ENCODE results near the gene GATA1. TPM values are rescaled to one million over a fixed set of nuclear protein-coding genes. Genes with fewer than 3 reads are reported as not detected.

GATA1 gene
- total RNA-seq, 1 experiment from 2014 or later = not detected

GRCh38 chrX:48784726-48785125 lies 1.7 kb upstream of the GATA1 start:
- DNase-seq (ENCODE audit: extremely low read depth, low read depth) = no peak

GRCh38 chrX:48785186-48785539 lies 1.2 kb upstream of the GATA1 start:
- no peak for DNase-seq (ENCODE audit: extremely low read depth, low read depth)

GRCh38 chrX:48785540-48786214 lies 713 bp upstream of the GATA1 start:
- DNase-seq (ENCODE audit: extremely low read depth, low read depth) = no peak

GRCh38 chrX:48786825-48787504 lies 575 bp downstream of the GATA1 start:
- DNase-seq (ENCODE audit: extremely low read depth, low read depth) = no peak

- DNase-seq (ENCODE audit: extremely low read depth, low read depth) = no peak
Observed at GRCh38 chrX:48787505-48788443, 1.4 kb downstream of the GATA1 start.

- no peak for DNase-seq (ENCODE audit: extremely low read depth, low read depth)
Observed at GRCh38 chrX:48789366-48790220, 3.2 kb downstream of the GATA1 start.

- no peak for DNase-seq (ENCODE audit: extremely low read depth, low read depth)
Observed at GRCh38 chrX:48790477-48790876, 4.1 kb downstream of the GATA1 start.

- no peak for DNase-seq (ENCODE audit: extremely low read depth, low read depth)
Observed at GRCh38 chrX:48791063-48791820, 4.9 kb downstream of the GATA1 start.

- DNase-seq (ENCODE audit: extremely low read depth, low read depth) = no peak
Observed at GRCh38 chrX:48792219-48792618, 5.8 kb downstream of the GATA1 start.

- no peak for DNase-seq (ENCODE audit: extremely low read depth, low read depth)
Observed at GRCh38 chrX:48793935-48794334, 7.5 kb downstream of the GATA1 start.

- no peak for DNase-seq (ENCODE audit: extremely low read depth, low read depth)
Observed at GRCh38 chrX:48794340-48794910, 8.0 kb downstream of the GATA1 start.

- no peak for DNase-seq (ENCODE audit: extremely low read depth, low read depth)
Observed at GRCh38 chrX:48794911-48795515, 8.6 kb downstream of the GATA1 start.

- no peak for DNase-seq (ENCODE audit: extremely low read depth, low read depth)
Observed at GRCh38 chrX:48798318-48798717, 11.9 kb downstream of the GATA1 start.

- DNase-seq (ENCODE audit: extremely low read depth, low read depth) = peak; percentile 1
Observed at GRCh38 chrX:48800574-48801279, 14.3 kb downstream of the GATA1 start.

GRCh38 chrX:48801280-48802088 lies 15.1 kb downstream of the GATA1 start, which contains the start of gene HDAC6:
Gene HDAC6 (plus strand): TSS chrX:48802067. CDS start chrX:48802693, 626 bp downstream.
- DNase-seq (ENCODE audit: extremely low read depth, low read depth) = peak; percentile 99

- DNase-seq (ENCODE audit: extremely low read depth, low read depth) = peak; percentile 86
Observed at GRCh38 chrX:48802089-48802904, 15.9 kb downstream of the GATA1 start.

- no peak for DNase-seq (ENCODE audit: extremely low read depth, low read depth)
Observed at GRCh38 chrX:48802905-48803200, 16.5 kb downstream of the GATA1 start.

All from NCI-H460 (cell line).